Measurements from ENCODE around the gene PRLR.

DNA sequence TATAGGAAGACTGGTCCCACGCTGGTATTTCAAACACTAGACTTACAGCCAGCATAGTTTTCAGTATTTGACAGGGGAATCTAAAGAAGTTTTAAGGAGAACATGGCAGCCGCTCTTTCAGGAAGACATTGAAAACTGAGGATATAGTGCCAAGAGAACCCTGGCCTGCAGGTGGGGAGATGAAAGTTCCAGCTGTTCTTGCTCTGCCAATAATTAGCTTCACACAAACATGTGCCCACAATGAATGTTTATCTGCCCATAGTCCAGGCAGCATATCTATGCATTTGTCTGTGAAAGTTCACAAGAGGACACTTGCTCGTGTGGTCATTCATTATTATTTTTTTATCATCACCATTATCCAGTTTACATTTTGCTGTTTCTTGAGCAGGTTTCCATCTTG lies 134.9 kb downstream of the PRLR start:
- TF ChIP-seq POLR2A (IDR thresholded peaks at IDR 0.05) = no peak
- TF ChIP-seq, protein P1, sequence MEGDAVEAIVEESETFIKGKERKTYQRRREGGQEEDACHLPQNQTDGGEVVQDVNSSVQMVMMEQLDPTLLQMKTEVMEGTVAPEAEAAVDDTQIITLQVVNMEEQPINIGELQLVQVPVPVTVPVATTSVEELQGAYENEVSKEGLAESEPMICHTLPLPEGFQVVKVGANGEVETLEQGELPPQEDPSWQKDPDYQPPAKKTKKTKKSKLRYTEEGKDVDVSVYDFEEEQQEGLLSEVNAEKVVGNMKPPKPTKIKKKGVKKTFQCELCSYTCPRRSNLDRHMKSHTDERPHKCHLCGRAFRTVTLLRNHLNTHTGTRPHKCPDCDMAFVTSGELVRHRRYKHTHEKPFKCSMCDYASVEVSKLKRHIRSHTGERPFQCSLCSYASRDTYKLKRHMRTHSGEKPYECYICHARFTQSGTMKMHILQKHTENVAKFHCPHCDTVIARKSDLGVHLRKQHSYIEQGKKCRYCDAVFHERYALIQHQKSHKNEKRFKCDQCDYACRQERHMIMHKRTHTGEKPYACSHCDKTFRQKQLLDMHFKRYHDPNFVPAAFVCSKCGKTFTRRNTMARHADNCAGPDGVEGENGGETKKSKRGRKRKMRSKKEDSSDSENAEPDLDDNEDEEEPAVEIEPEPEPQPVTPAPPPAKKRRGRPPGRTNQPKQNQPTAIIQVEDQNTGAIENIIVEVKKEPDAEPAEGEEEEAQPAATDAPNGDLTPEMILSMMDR (IDR thresholded peaks at IDR 0.05) = no peak

Measured in body of pancreas (tissue), 4 donors.